ENCODE results near the gene AGMO. TPM values are rescaled to one million over a fixed set of nuclear protein-coding genes. Genes with fewer than 3 reads are reported as not detected.

The AGMO gene
- total and polyA plus RNA-seq, 2 experiments from 2014 or later, result 0.42 to 0.55 TPM

DNA sequence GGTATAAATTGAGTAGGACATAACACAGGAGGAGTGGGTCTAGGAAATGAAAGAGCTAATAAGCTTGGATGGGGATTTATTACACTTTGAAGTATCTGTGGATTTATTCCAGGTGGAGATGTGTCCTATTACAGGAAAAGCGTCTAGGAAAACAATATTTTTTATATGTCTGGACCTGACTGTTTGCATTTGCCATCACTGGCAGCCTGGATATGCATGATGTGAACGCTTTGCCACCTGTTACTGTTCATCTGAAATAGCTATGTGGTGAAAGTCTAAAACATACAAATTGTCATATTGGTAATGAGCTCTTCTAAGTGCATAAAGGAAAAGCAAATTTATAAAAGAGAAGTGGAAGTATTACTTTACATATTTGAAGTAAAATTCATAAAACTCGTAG is 31.6 kb upstream of the AGMO start:
- H3K27ac Mint-ChIP-seq, result no peak overlapping the region

GRCh38 chr7:15586266-15586665 is 24.5 kb upstream of the AGMO start:
- Histone ChIP-seq H2AFZ (no peak overlapping the region), H4K20me1 (replicated peaks; ENCODE audit: insufficient read depth) (no peaks in the 10 kb centered on the region), H3K9me2 (ENCODE audit: insufficient read depth) (no peaks in the 10 kb centered on the region), H3K79me2 (replicated peaks; ENCODE audit: insufficient read depth) (no peaks in the 10 kb centered on the region), H3K4me3 (no peak overlapping the region), H3K4me2 (no peak overlapping the region), H3K27ac (ENCODE audit: low read depth) (no peak overlapping the region), H3K27me3 (ENCODE audit: insufficient read depth) (no peaks in the 10 kb centered on the region), H3K36me3 (ENCODE audit: insufficient read depth) (peaks cover 4% of the 10 kb centered on the region; the same call in 1 of the 2 replicates), H3F3A (replicated peaks; ENCODE audit: low read depth) (no peaks in the 10 kb centered on the region), H3K4me1 (ENCODE audit: insufficient read depth) (no peaks in the 10 kb centered on the region)
- Mint-ChIP-seq H3K4me1 (no peaks in the 10 kb centered on the region), H3K9me3 (peaks cover 30% of the 10 kb centered on the region), H3K27ac (no peak overlapping the region), H3K36me3 (ENCODE audit: low read depth) (peaks cover 15% of the 10 kb centered on the region; the same call in 2 of the 3 replicates), H3K27me3 (ENCODE audit: insufficient read depth, low read depth, poor library complexity) (no peaks in the 10 kb centered on the region), H3K4me3 (no peak overlapping the region)
- DNase-seq (ENCODE audit: low spot score) (no peak), ATAC-seq (no peak)
- no peak for TF ChIP-seq STAT1 (IDR thresholded peaks at IDR 0.05; ENCODE audit: unreplicated experiment)
- TF ChIP-seq CTCF (conservative IDR thresholded peaks at IDR 0.05; ENCODE audit: low read depth in 2 of 2), result no peak
- no peak for TF ChIP-seq CREB1 (CRISPR knock-in tag; IDR thresholded peaks at IDR 0.05; ENCODE audit: low read depth)
- no peak for TF ChIP-seq ZNF114 (CRISPR knock-in tag; IDR thresholded peaks at IDR 0.05)
- TF ChIP-seq JUNB (IDR thresholded peaks at IDR 0.05; ENCODE audit: unreplicated experiment), result no peak
- TF ChIP-seq, protein P1, sequence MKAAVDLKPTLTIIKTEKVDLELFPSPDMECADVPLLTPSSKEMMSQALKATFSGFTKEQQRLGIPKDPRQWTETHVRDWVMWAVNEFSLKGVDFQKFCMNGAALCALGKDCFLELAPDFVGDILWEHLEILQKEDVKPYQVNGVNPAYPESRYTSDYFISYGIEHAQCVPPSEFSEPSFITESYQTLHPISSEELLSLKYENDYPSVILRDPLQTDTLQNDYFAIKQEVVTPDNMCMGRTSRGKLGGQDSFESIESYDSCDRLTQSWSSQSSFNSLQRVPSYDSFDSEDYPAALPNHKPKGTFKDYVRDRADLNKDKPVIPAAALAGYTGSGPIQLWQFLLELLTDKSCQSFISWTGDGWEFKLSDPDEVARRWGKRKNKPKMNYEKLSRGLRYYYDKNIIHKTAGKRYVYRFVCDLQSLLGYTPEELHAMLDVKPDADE (IDR thresholded peaks at IDR 0.05), result no peak
- TF ChIP-seq POLR2AphosphoS5 (IDR thresholded peaks at IDR 0.05; ENCODE audit: low read depth), result no peak
- TF ChIP-seq REST (IDR thresholded peaks at IDR 0.05; ENCODE audit: unreplicated experiment), result no peak
- no peak for TF ChIP-seq EZH2 (IDR thresholded peaks at IDR 0.05; ENCODE audit: low read depth, unreplicated experiment)
- TF ChIP-seq NANOG (IDR thresholded peaks at IDR 0.05; ENCODE audit: borderline replicate concordance), result no peak

More for the DNA sequence above, 31.6 kb upstream of the AGMO start:
- TF ChIP-seq REST (IDR thresholded peaks at IDR 0.05; ENCODE audit: unreplicated experiment), result no peak
- Histone ChIP-seq H3K9me2 (ENCODE audit: insufficient read depth) (no peaks in the 10 kb centered on the region), H3K27ac (ENCODE audit: low read depth) (no peak overlapping the region), H3F3A (replicated peaks; ENCODE audit: low read depth) (no peaks in the 10 kb centered on the region), H3K4me3 (no peak overlapping the region), H3K36me3 (ENCODE audit: insufficient read depth) (no peaks in the 10 kb centered on the region), H3K4me1 (ENCODE audit: insufficient read depth) (no peaks in the 10 kb centered on the region), H3K79me2 (replicated peaks; ENCODE audit: insufficient read depth) (no peaks in the 10 kb centered on the region), H3K4me2 (no peak overlapping the region), H4K20me1 (replicated peaks; ENCODE audit: insufficient read depth) (no peaks in the 10 kb centered on the region), H2AFZ (no peak overlapping the region), H3K27me3 (ENCODE audit: insufficient read depth) (no peaks in the 10 kb centered on the region)
- peaks cover 2% of the 10 kb centered on the region for H3K27me3 Mint-ChIP-seq (ENCODE audit: insufficient read depth, low read depth, poor library complexity)
- H3K4me1 Mint-ChIP-seq, result no peaks in the 10 kb centered on the region
- DNase-seq (ENCODE audit: low spot score), result no peak
- ATAC-seq, result no peak
- no peaks in the 10 kb centered on the region for H3K9me3 Mint-ChIP-seq
- H3K4me3 Mint-ChIP-seq, result no peak overlapping the region
- H3K36me3 Mint-ChIP-seq (ENCODE audit: low read depth), result no peaks in the 10 kb centered on the region
